Kidney capillary endothelial cell (primary cell): ENCODE measurements around the gene REXO4.
"Not testable (repeated sequence)": the region's sequence is repeated elsewhere in the genome, so short reads cannot be mapped to it uniquely, and the experiment has no call there.

Experiments
- DNase-seq: peaks from one replicate; pipeline ENCODE4 v3.0.0-alpha.2; 2018; ENCODE audit warnings: low spot score

The REXO4 gene

GRCh38 chr9:133387680-133388079, 30.1 kb downstream of the REXO4 start:
- DNase-seq: no peak

DNA sequence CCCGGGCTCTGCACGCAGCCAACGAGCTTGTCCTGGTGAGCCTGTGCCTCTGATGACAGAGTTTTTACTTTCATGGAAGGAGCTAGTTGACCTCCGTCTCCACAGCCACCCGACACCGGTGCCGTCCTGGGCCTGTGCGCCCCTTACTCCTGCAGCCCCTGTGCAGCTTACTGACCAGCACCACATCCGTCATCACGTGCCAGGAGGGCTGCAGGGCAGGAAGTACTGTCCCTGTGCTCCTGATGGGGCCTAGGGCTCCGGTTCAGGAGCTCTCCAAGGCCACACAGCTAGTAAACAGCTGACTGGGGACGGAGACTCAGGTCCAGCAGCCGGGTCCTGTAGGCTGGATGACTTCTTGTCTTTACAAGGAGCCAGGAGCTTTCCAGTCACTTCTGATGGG, 31.5 kb downstream of the REXO4 start:
- DNase-seq: no peak

GRCh38 chr9:133385452-133385851, 32.4 kb downstream of the REXO4 start:
- no peak for DNase-seq

- no peak for DNase-seq
These were observed 33.0 kb downstream of the REXO4 start for GRCh38 chr9:133384736-133385321.

DNA sequence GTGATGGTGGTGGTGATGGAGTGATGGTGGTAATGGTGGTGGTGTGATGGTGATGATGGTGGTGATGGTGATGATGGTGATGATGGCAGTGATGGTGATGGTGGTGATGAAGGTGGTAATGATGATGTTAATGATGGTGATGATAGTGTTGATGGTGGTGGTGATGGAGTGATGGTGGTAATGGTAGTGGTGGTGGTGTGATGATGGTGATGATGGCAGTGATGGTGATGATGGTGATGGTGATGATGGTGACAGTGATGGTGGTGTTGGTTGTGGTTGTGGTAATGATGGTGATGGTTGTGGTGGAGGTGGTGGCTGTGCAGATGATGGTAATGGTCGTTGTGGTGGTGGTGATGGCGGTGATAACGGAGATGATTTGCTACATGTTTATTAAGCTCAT, 34.4 kb downstream of the REXO4 start:
- no peak for DNase-seq

- no peak for DNase-seq
These were observed 35.2 kb downstream of the REXO4 start for GRCh38 chr9:133382507-133383141.

DNA sequence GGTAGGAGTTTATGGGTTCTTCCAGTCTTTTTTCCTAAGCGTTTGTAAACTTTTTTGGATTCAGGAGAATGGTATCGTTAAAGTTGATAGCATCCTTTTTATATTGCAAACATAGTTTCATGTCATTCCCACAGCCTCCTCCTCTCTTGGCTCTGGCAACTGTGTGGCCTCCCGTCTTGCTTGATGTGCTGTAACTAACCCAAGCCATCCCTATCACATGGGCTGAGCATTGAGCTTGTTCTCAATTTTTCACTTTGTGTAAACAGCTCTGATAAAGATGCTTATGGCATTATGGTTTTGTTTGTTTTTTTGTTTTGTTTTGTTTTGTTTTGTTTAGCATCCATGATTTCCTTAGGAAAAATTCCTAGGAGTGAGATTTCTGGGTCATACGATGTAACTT, 37.1 kb downstream of the REXO4 start:
- no peak for DNase-seq

- DNase-seq: no peak
These were observed 38.4 kb downstream of the REXO4 start for GRCh38 chr9:133379153-133380086.

DNA sequence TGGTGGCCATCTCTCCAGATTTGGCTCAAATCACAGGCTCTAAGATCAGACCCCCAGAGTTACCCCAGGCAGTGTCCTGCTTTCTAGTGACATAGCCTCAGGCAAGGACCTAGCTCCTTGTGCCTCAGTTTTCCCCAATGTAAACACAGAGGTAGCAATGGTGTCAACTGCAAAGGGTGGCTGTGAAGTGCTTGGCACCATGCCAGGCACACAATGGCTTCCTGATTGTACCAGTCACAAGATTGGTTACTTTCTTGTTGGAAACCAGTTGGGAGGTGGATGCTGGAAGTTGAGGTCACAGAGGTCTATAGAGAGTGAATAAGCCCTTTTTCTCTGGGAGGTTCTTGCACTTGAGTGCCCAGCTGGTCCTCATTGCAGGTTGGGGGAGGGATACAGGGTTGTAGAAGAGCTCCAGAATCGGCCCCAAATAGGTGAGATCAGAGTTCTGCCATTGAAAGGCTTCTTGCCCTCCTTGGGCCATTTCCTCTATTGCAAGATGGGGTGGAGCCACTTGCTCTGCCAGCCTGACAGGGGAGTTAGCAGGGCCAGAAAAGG, 39.3 kb downstream of the REXO4 start:
- no peak for DNase-seq

DNA sequence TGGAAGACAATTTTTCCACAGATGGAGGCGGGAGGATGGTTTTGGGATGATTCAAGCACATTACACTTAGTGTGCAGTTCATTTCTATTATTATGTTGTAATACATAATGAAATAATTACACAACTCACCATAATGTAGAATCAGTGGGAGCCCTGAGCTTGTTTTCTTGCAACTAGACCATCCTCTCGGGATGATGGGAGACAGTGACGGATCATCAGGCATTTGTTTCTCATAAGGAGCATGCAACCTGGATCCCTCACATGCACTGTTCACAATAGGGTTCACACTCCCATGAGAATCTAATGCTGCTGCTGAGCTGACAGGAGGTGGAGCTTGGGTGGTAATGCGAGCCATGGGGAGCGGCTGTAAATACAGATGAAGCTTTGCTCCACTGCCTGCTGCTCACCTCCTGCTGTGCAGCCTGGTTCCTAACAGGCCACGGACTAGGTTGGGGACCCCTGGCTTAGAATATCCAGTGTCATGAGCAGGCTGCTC, 40.0 kb downstream of the REXO4 start:
- DNase-seq: no peak

DNA sequence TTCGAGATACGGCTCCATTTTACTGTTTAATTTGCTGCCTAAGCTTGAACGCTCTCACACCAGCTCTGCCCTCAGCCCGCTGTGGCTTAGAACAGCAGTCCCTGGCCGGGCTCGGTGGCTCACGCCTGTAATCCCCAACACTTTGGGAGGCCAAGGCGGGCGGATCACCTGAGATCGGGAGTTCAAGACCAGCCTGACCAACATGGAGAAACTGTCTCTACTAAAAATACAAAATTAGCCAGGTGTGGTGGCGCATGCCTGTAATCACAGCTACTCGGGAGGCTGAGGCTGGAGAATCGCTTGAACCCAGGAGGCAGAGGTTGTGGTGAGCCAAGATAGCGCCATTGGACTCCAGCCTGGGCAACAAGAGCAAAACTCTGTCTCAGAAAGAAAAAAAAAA, 40.5 kb downstream of the REXO4 start:
- not testable (repeated sequence) for DNase-seq

DNA sequence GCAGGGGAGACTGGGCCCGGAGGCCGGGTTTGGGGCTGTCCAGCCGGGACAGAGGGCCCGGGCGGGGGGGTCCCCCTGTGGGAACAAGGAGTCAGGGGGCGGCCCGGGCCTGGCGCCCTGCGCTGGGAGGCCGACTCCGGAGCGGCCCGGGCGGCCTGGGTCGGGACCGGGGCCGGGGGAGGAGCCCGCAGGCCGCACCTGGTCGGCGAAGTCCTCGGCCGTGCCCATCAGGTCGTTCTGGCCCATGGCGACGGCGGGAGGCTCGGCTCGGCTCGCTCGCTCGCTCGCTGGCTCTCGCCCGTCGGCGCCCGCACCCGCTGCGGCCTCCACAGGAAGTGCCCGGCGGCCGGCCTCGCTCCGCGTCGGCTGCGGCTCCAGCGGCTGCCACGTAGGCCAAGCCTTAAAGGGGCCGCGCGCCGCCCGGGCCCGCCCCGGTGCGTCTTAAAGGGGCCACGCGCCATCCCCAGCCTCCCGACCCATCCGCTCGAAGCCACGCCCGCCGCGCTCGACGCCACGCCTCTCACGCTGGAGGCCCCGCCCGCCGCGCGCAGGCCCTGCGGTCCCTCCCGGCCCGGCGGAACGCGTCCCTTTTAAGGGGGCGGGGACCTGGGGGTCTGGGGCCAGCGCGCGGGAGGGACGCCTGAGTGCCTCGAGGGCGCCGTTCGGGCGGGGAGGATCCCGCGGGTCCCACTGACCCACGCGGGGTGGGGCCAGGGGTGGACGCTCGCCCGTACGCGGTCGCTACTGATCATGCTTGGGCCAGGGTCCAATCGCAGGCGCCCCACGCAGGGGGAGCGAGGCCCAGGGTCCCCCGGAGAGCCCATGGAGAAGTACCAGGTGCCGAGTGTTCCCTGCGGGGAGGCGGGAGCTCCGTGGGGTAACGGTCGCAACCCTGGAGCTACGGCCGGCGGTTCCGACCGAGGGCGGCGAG, 41.8 kb downstream of the REXO4 start, which contains the start of the genes STKLD1 and SURF4:
STKLD1 (plus strand) TSS at position 643 of the 931 bp plus-strand sequence; CDS start at position 751, 108 bp downstream.
SURF4 (minus strand) TSS at position 337 of the 931 bp plus-strand sequence; CDS start at position 246, 91 bp downstream.
- peak; percentile 94 for DNase-seq

DNA sequence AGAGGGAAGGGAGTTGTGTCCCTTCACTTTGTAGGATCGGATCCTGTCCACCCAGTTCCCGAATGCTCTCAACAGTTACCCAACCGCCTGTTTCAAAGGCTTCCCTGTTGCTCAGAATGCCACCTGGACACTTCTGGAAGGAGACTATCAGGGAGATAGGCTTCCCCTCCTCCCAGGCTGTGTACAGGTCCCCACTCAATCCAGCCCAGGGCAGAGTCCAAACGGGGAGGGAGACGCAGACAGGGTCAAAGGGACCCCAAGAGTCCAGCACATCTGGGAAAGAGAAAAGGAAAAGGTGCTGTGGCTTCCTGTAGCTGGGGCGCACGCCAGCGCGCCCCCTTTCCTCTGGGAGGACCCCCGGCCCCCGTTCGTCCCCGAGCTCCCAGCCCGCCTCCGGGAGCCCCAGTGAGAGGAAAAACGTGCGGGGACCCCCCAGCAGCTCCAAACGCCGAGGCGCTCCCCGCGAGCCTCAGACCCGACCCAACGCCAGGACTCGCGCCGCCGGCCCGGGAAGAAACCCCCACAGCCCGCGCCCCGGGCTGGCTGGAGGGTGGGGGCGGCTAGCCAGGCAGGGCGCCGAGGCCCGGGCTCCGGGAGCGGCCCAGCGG, 42.6 kb downstream of the REXO4 start:
- no peak for DNase-seq

DNA sequence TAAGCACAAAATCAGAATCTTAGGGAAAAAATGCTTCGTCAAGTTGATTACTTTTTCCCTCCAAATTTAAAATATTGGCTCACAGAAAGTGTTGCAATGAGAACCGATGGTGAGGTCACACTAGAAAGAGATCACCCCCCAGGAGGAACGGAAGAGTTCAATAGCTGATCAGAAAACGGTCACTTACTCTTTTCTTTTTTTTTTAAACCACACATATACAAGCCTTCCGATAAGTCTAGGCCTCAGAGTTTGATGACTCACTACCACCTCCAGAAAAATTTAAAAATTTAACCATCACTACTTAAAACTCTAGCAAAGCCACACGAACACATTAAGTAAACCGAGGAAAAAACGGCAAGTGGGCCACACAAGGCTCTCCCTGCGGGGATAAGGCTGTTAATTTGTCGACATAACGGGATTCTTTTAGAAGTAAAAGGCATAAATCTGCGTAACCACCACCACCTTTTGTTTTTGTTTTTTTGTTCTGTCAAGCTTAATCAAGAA, 43.1 kb downstream of the REXO4 start:
- no peak for DNase-seq

GRCh38 chr9:133372144-133372543, 45.7 kb downstream of the REXO4 start:
- no peak for DNase-seq

- no peak for DNase-seq
These were observed 46.5 kb downstream of the REXO4 start for GRCh38 chr9:133371261-133371711.

GRCh38 chr9:133370685-133371084, 47.1 kb downstream of the REXO4 start:
- DNase-seq: no peak

GRCh38 chr9:133369933-133370332, 47.9 kb downstream of the REXO4 start:
- DNase-seq: no peak

- DNase-seq: no peak
These were observed 48.4 kb downstream of the REXO4 start for GRCh38 chr9:133369422-133369821.

- no peak for DNase-seq
These were observed 49.4 kb downstream of the REXO4 start for GRCh38 chr9:133368249-133368881.
